Effector memory CD8-positive, alpha-beta T cell (primary cell): ENCODE results near the gene METRNL.
"Not testable (repeated sequence)": the region's sequence is repeated elsewhere in the genome, so short reads cannot be mapped to it uniquely, and the experiment has no call there.

Experiments
- ATAC-seq: fragments of 150-1000 bp; cut with Tn5 transposase; replicated peaks from 2 replicates; pipeline ENCODE4 v1.10.0; 2021; ENCODE audit warnings: mild to moderate bottlenecking, moderate library complexity
- DNase-seq, 3 experiments: peaks; one replicate each; pipeline ENCODE4 v3.0.0; 2021
- H3K27ac Mint-ChIP-seq, 2 donors: one replicate each; pipeline ENCODE4 v1.8.0; 2022; ENCODE audit warnings: mild to moderate bottlenecking in 2 of 2, mixed read lengths in 2 of 2, moderate library complexity in 2 of 2
- H3K27me3 Mint-ChIP-seq, 2 donors: one replicate each; pipeline ENCODE4 v1.8.0; 2022; ENCODE audit warnings: mixed read lengths in 2 of 2
- H3K36me3 Mint-ChIP-seq: one replicate; pipeline ENCODE4 v1.8.0; 2022; ENCODE audit warnings: mild to moderate bottlenecking, moderate library complexity, mixed read lengths; ENCODE audit not compliant: insufficient read depth
- H3K4me1 Mint-ChIP-seq, 2 donors: one replicate each; pipeline ENCODE4 v1.8.0; 2022; ENCODE audit warnings: low read depth in 2 of 2, mixed read lengths in 2 of 2
- H3K4me3 Mint-ChIP-seq, 2 donors: one replicate each; pipeline ENCODE4 v1.8.0; 2022; ENCODE audit warnings: mild to moderate bottlenecking in 2 of 2, mixed read lengths in 2 of 2, moderate library complexity in 2 of 2
- H3K9me3 Mint-ChIP-seq, 2 donors: one replicate each; pipeline ENCODE4 v1.8.0; 2022; ENCODE audit warnings: mixed read lengths in 2 of 2

Gene METRNL

DNA sequence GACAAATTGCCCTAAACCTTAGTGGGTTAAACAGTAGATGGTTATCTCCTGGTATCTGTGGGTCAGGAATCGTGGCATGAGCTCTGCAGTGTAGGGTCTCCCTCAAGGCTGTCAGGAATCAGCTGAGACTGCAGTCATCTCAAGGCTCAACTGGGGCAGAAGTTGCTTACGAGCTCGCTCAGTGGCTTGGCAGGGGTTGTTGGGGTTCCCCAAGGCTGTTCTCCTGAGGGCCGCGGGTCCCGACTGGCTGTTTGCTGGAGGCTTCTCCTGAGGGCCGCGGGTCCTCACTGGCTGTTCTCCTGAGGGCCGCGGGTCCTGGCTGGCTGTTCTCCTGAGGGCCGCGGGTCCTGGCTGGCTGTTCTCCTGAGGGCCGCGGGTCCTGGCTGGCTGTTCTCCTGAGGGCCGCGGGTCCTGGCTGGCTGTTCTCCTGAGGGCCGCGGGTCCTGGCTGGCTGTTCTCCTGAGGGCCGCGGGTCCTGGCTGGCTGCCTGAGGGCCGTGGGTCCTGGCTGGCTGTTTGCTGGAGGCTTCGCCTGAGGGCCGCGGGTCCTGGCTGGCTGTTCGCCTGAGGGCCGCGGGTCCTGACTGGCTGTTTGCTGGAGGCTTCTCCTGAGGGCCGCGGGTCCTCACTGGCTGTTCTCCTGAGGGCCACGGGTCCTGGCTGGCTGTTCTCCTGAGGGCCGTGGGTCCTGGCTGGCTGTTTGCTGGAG lies 60.3 kb downstream of the METRNL start:
- not testable (repeated sequence) for H3K4me1 Mint-ChIP-seq, H3K36me3 Mint-ChIP-seq, H3K27ac Mint-ChIP-seq, H3K9me3 Mint-ChIP-seq, ATAC-seq, DNase-seq, H3K4me3 Mint-ChIP-seq
- peaks cover 28 to 32% of the 10 kb centered on the region in 2 donors for H3K27me3 Mint-ChIP-seq

DNA sequence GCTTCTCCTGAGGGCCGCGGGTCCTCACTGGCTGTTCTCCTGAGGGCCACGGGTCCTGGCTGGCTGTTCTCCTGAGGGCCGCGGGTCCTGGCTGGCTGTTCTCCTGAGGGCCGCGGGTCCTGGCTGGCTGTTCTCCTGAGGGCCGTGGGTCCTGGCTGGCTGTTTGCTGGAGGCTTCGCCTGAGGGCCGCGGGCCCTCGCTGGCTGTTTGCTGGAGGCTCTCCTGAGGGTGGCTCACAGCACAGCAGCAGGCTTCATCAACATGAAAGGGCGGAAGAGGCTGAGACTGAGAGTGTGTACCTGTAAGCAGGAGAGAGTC lies 60.8 kb downstream of the METRNL start:
- DNase-seq, H3K27ac Mint-ChIP-seq, ATAC-seq, H3K9me3 Mint-ChIP-seq, H3K36me3 Mint-ChIP-seq, H3K4me3 Mint-ChIP-seq, H3K4me1 Mint-ChIP-seq: not testable (repeated sequence)
- peaks cover 28 to 37% of the 10 kb centered on the region in 2 donors for H3K27me3 Mint-ChIP-seq

GRCh38 chr17:83142619-83143018 lies 63.2 kb downstream of the METRNL start:
- Mint-ChIP-seq H3K4me1 (no peaks in the 10 kb centered on the region), H3K4me3 (no peak overlapping the region), H3K27me3 (peaks cover 12 to 25% of the 10 kb centered on the region in 2 donors), H3K36me3 (no peaks in the 10 kb centered on the region), H3K27ac (no peak overlapping the region), H3K9me3 (no peaks in the 10 kb centered on the region)
- no peak for DNase-seq
- ATAC-seq = no peak

GRCh38 chr17:83143817-83144231 lies 64.4 kb downstream of the METRNL start:
- DNase-seq (no peak), ATAC-seq (no peak)
- Mint-ChIP-seq H3K4me3 (no peak overlapping the region), H3K9me3 (no peaks in the 10 kb centered on the region), H3K27ac (no peak overlapping the region), H3K27me3 (peaks cover 0 to 14% of the 10 kb centered on the region in 2 donors), H3K4me1 (no peaks in the 10 kb centered on the region), H3K36me3 (no peaks in the 10 kb centered on the region)
